GM12878 (cell line): ENCODE results near the gene LEMD2. TPM values are rescaled to one million over a fixed set of nuclear protein-coding genes. Genes with fewer than 3 reads are reported as not detected.

Experiments used
- ATAC-seq: fragments of 200-7000 bp; cut with Tn5 transposase; 3 replicates; pipeline ENCODE4 v1.9.1; 2020; ENCODE audit warnings: mild to moderate bottlenecking, moderate library complexity
- BruUV-seq: library from RNA; stranded (reverse); fragments of 400-500 nt; replicated peaks from 2 replicates; lab custom pipeline; 2021; lab: Mats Ljungman, UMichigan
- CTCF ChIA-PET: fragments of 300-600 bp; sonication (Branson Sonifier 250); formaldehyde crosslinking; extraction: SDS; loops from one replicate; lab custom pipeline; 2021; ENCODE audit warnings: inconsistent platforms; lab: Yijun Ruan, JAX
- POLR2A ChIA-PET: fragments of 350-600 bp; formaldehyde crosslinking; extraction: SDS; loops from one replicate; lab custom pipeline; 2021; ENCODE audit warnings: inconsistent platforms; lab: Charles Lee
- RAD21 ChIA-PET: fragments of 300-600 bp; sonication (Branson Sonifier 250); formaldehyde crosslinking; loops from one replicate; lab custom pipeline; 2023; ENCODE audit warnings: antibody characterized with exemption; ENCODE audit not compliant: unreplicated experiment; lab: Charles Lee
- SMC1A ChIA-PET: fragments of 300-600 bp; sonication (Branson Sonifier 250); formaldehyde crosslinking; loops from one replicate; lab custom pipeline; 2023; ENCODE audit not compliant: unreplicated experiment, uncharacterized antibody; lab: Charles Lee
- DNase-seq: peaks from one replicate; pipeline ENCODE4 v3.0.0-alpha.2; 2011; ENCODE audit warnings: low read depth, low spot score
- FAIRE-seq: peaks from 3 replicates; lab custom pipeline; 2011; peaks lifted over from hg19 to GRCh38; lab: Jason Lieb, UNC
- H2AFZ ChIP-seq: 2 replicates; pipeline ENCODE4 v1.6.0; 2011; ENCODE audit warnings: low read depth, low read length, control low read depth; ENCODE audit not compliant: control insufficient read depth
- H3K27ac ChIP-seq: 2 replicates; pipeline ENCODE4 v1.5.1; 2011; ENCODE audit warnings: control low read depth; ENCODE audit not compliant: control insufficient read depth, insufficient read depth
- H3K27me3 ChIP-seq, 2 experiments: replicated peaks in 1 of 2; 2 replicates each; pipeline versions ENCODE4 v1.6.0 to v1.6.1; 2011; ENCODE audit warnings: low read length in 1 of 2; ENCODE audit not compliant: control insufficient read depth in 2 of 2, insufficient read depth in 2 of 2
- H3K36me3 ChIP-seq, 2 experiments: 2 replicates each; pipeline ENCODE4 v1.5.1; 2011; ENCODE audit warnings: low read length in 1 of 2; ENCODE audit not compliant: control insufficient read depth in 2 of 2, insufficient read depth in 2 of 2
- H3K4me1 ChIP-seq: 2 replicates; pipeline ENCODE4 v1.6.1; 2011; ENCODE audit warnings: mild to moderate bottlenecking, low read length, moderate library complexity, mixed read lengths; ENCODE audit not compliant: control insufficient read depth, insufficient read depth
- H3K4me2 ChIP-seq: 2 replicates; pipeline ENCODE4 v1.6.0; 2011; ENCODE audit warnings: control low read depth; ENCODE audit not compliant: control insufficient read depth, insufficient read depth
- H3K4me3 ChIP-seq: fragments of 200-600 bp; sonication (generic); 2 replicates; pipeline ENCODE4 v1.5.1; 2016
- H3K79me2 ChIP-seq: 2 replicates; pipeline ENCODE4 v1.6.0; 2011; ENCODE audit warnings: low read length; ENCODE audit not compliant: control insufficient read depth, insufficient read depth
- H3K9ac ChIP-seq: 2 replicates; pipeline ENCODE4 v1.8.0; 2011; ENCODE audit warnings: low read length, control low read depth, mixed read lengths; ENCODE audit not compliant: control insufficient read depth, insufficient read depth
- H3K9me3 ChIP-seq: replicated peaks from 3 replicates; pipeline ENCODE4 v1.5.1; 2011; ENCODE audit warnings: mild to moderate bottlenecking, low read length; ENCODE audit not compliant: control insufficient read depth, insufficient read depth
- H4K20me1 ChIP-seq: 2 replicates; pipeline ENCODE4 v1.6.0; 2011; ENCODE audit not compliant: control insufficient read depth, insufficient read depth
- BMI1 ChIP-seq: fragments of 450-650 bp; IDR thresholded peaks from 2 replicates; pipeline ENCODE4 v1.6.1; 2016; ENCODE audit warnings: mild to moderate bottlenecking, moderate library complexity, borderline replicate concordance
- CBFB ChIP-seq: IDR thresholded peaks from 2 replicates; pipeline ENCODE4 v1.6.1; 2016; ENCODE audit warnings: antibody characterized with exemption, low read depth
- GATAD2B ChIP-seq: fragments of 450-650 bp; conservative IDR thresholded peaks from 2 replicates; pipeline ENCODE4 v1.6.1; 2017; ENCODE audit warnings: low read depth, mild to moderate bottlenecking, moderate library complexity
- KDM1A ChIP-seq: fragments of 200-600 bp; sonication (generic); IDR thresholded peaks from 2 replicates; pipeline ENCODE4 v1.6.1; 2016; ENCODE audit warnings: borderline replicate concordance
- NR2C2 ChIP-seq: IDR thresholded peaks from 2 replicates; pipeline ENCODE4 v1.6.1; 2011; ENCODE audit warnings: borderline replicate concordance, low read depth; ENCODE audit not compliant: control insufficient read depth, insufficient read length
- POLR2A ChIP-seq: IDR thresholded peaks from 2 replicates; pipeline ENCODE4 v1.6.1; 2011; ENCODE audit warnings: low read depth, mild to moderate bottlenecking, low read length
- RBBP5 ChIP-seq: fragments of 200-600 bp; sonication (generic); conservative IDR thresholded peaks from 2 replicates; pipeline ENCODE4 v1.6.1; 2016
- RELA ChIP-seq: fragments of 450-650 bp; IDR thresholded peaks from 2 replicates; pipeline ENCODE4 v1.8.0; 2014; ENCODE audit warnings: borderline replicate concordance; ENCODE audit not compliant: partially characterized antibody
- SMC3 ChIP-seq: IDR thresholded peaks from 2 replicates; pipeline ENCODE4 v1.6.1; 2011; ENCODE audit warnings: low read length, improper control_type of control experiment, borderline replicate concordance
- SREBF2 ChIP-seq: IDR thresholded peaks from 2 replicates; pipeline ENCODE4 v1.6.1; 2012; ENCODE audit warnings: mild to moderate bottlenecking, low read length
- SUZ12 ChIP-seq: fragments of 200-600 bp; sonication (generic); IDR thresholded peaks from one replicate; pipeline ENCODE4 v1.6.1; 2018; ENCODE audit warnings: antibody characterized with exemption, mild to moderate bottlenecking; ENCODE audit not compliant: unreplicated experiment
- TCF12 ChIP-seq: IDR thresholded peaks from 2 replicates; pipeline ENCODE4 v1.6.1; 2011; ENCODE audit warnings: low read depth, mild to moderate bottlenecking, low read length
- WRNIP1 ChIP-seq: IDR thresholded peaks from 2 replicates; pipeline ENCODE4 v1.6.1; 2011; ENCODE audit warnings: low read depth, low read length, improper control_type of control experiment, borderline replicate concordance
- YBX1 ChIP-seq: fragments of 450-650 bp; IDR thresholded peaks from 2 replicates; pipeline ENCODE4 v1.6.1; 2016; ENCODE audit warnings: antibody characterized with exemption
- ZNF207 ChIP-seq: fragments of 450-650 bp; IDR thresholded peaks from 2 replicates; pipeline ENCODE4 v1.6.1; 2014; ENCODE audit warnings: antibody characterized with exemption, mild to moderate bottlenecking, borderline replicate concordance
- ZNF217 ChIP-seq: fragments of 450-650 bp; IDR thresholded peaks from 2 replicates; pipeline ENCODE4 v1.6.1; 2017; ENCODE audit warnings: antibody characterized with exemption, mild to moderate bottlenecking
- WGBS: methylation state at CpG from one replicate; pipeline ENCODE4 v1.1.6; 2016; ENCODE audit warnings: low lambda C conversion rate; ENCODE audit not compliant: insufficient replicate concordance, insufficient coverage; ENCODE audit errors: missing lambda C conversion rate; 5-methylcytosine and 5-hydroxymethylcytosine counted together
- in situ Hi-C: fragments of 300-500 bp; cut with MboI; formaldehyde crosslinking; loops from 9 replicates; pipeline ENCODE4 v1.14.3; 2018; ENCODE audit warnings: mixed read lengths
- intact Hi-C: fragments of 100-400 bp; cut with micrococcal nuclease; formaldehyde crosslinking; loops from one replicate; pipeline ENCODE4 v1.14.2; 2022; ENCODE audit not compliant: unreplicated experiment
- polyA plus RNA-seq, 11 experiments: library from polyadenylated mRNA; depleted of rRNA in 4 of 11; unstranded in 6 of 11; stranded (reverse) in 5 of 11; fragments of >200 nt; fragmentation: Nextera tagmentation in 4 of 11; fragmentation: Illumina TruSeq in 1 of 11; extraction: Ambion mirVana in 4 of 11; extraction: Trizol in 1 of 11; gene quantifications; 1 replicate in 1 of 11; 2 replicates in 10 of 11; pipeline versions ENCODE4 v1.2.1 to v1.2.3, GENCODE V29; 2011 to 2016; ENCODE audit warnings: inconsistent platforms in 2 of 11, missing spikeins in 2 of 11, low read depth in 1 of 11
- total RNA-seq, 4 experiments: library from RNA; depleted of rRNA in 3 of 4; stranded (reverse); fragments of >200 nt in 3 of 4; fragmentation: Illumina TruSeq in 1 of 4; extraction: Trizol in 1 of 4; gene quantifications; 2 replicates each; pipeline versions ENCODE4 v1.2.1 to v1.2.3, GENCODE V29; 2013 to 2021
- TF ChIP-seq, protein P1 (sequence below): IDR thresholded peaks from 2 replicates; pipeline ENCODE4 v1.6.1; 2012; ENCODE audit warnings: low read depth, low read length, improper control_type of control experiment
- TF ChIP-seq, protein P2 (sequence below): fragments of 450-650 bp; IDR thresholded peaks from 2 replicates; pipeline ENCODE4 v1.6.1; 2017; ENCODE audit warnings: mild to moderate bottlenecking, moderate library complexity

Gene LEMD2
- total and polyA plus RNA-seq, 10 of the 15 experiments (the other 5 are each of a cell fraction or from before 2014, with no cell fraction given): 0.45 to 47.1 (median 22.8) TPM

DNA sequence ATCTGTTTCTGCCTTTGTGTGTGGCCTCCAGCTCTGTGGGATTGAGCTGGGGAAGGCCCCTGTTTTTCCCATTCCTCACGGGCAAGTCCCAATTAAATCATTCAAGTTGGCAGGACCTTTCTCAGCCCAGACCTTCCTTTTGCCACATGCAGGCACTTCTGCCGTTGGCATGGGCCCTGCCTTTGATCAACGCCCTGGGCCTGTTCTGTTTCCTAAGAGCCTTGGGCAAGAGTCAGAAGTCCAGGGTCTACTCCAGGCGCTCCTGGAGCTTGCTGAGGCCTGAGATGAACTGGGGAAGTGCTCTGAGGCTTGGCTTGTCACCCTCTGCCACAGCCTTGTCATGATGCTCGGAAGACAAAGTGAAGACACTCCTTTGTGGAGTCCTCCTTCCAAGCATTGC lies 49.4 kb downstream of the LEMD2 start:
- ChIA-PET CTCF (no interaction called here), POLR2A (no interaction called here), RAD21 (no interaction called here), SMC1A (interaction anchor here (0.8 kb wide), 1 partner anchor 25 kb away, joined by 3 read pairs; no protein-coding TSS in a partner anchor)
- no TSS peak for BruUV-seq
- Histone ChIP-seq H3K27me3 (no peaks in the 10 kb centered on the region; a peak in 1 of 4 replicates), H3K27ac (no peak overlapping the region), H3K9me3 (no peaks in the 10 kb centered on the region), H3K36me3 (no peaks in the 10 kb centered on the region), H3K4me1 (no peaks in the 10 kb centered on the region), H3K4me2 (no peak overlapping the region), H4K20me1 (no peaks in the 10 kb centered on the region), H3K4me3 (no peak overlapping the region), H3K79me2 (no peaks in the 10 kb centered on the region), H2AFZ (no peak overlapping the region), H3K9ac (no peak overlapping the region)
- intact Hi-C loops: no loop called here
- TF ChIP-seq ZNF217 (no peak), SMC3 (no peak), RBBP5 (no peak), YBX1 (no peak), SREBF2 (no peak), CBFB (no peak), SUZ12 (no peak), BMI1 (no peak), KDM1A (no peak), TCF12 (no peak)
- WGBS: 13% methylated on average over 5 of the region's 5 CpGs
- DNase-seq (no peak), ATAC-seq (no peak), FAIRE-seq (no peak)
- in situ Hi-C loops: no loop called here

DNA sequence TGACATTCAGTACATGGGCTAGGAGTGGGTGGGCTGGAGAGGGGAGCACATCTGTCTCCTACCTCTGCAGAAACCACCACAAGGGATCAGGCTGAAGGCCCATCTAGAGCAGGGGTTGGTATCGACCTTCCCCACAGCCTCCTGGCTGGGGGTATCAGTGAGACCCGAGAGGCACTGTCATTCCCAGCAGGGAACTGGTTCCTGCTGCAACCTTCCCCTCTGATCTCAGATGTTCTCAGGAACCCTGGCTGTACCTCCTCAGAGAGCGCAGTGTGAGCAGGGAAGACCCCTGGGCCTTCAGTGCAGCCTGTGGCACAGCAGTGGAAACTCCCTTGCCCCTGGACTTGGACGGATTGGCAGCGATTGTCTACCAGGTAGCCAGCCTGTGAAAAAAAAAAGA lies 50.1 kb downstream of the LEMD2 start:
- DNase-seq: no peak
- no TSS peak for BruUV-seq
- H3K27me3 ChIP-seq: no peaks in the 10 kb centered on the region; a peak in 1 of 4 replicates
- in situ Hi-C loops (no loop called here), intact Hi-C loops (no loop called here)
- FAIRE-seq: no peak
- 28% methylated on average over 5 of the region's 5 CpGs for WGBS
- no peak overlapping the region for H3K4me3 ChIP-seq
- no peak overlapping the region for H3K27ac ChIP-seq
- ChIA-PET RAD21 (no interaction called here), POLR2A (no interaction called here), SMC1A (interaction anchor here (0.8 kb wide), 1 partner anchor 24 kb away, joined by 3 read pairs; no protein-coding TSS in a partner anchor), CTCF (no interaction called here)
- H3K9ac ChIP-seq: no peak overlapping the region
- H3K4me2 ChIP-seq: no peak overlapping the region
- no peaks in the 10 kb centered on the region for H3K9me3 ChIP-seq
- ATAC-seq: no peak
- no peaks in the 10 kb centered on the region for H3K36me3 ChIP-seq
- no peaks in the 10 kb centered on the region for H3K4me1 ChIP-seq
- H3K79me2 ChIP-seq: no peaks in the 10 kb centered on the region
- H4K20me1 ChIP-seq: no peaks in the 10 kb centered on the region
- H2AFZ ChIP-seq: no peak overlapping the region
- TF ChIP-seq GATAD2B: no peak
- TF ChIP-seq ZNF207: no peak
- TF ChIP-seq RELA: no peak
- no peak for TF ChIP-seq POLR2A
- no peak for TF ChIP-seq NR2C2
- TF ChIP-seq, protein P1, sequence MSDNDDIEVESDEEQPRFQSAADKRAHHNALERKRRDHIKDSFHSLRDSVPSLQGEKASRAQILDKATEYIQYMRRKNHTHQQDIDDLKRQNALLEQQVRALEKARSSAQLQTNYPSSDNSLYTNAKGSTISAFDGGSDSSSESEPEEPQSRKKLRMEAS: no peak
- TF ChIP-seq, protein P2, sequence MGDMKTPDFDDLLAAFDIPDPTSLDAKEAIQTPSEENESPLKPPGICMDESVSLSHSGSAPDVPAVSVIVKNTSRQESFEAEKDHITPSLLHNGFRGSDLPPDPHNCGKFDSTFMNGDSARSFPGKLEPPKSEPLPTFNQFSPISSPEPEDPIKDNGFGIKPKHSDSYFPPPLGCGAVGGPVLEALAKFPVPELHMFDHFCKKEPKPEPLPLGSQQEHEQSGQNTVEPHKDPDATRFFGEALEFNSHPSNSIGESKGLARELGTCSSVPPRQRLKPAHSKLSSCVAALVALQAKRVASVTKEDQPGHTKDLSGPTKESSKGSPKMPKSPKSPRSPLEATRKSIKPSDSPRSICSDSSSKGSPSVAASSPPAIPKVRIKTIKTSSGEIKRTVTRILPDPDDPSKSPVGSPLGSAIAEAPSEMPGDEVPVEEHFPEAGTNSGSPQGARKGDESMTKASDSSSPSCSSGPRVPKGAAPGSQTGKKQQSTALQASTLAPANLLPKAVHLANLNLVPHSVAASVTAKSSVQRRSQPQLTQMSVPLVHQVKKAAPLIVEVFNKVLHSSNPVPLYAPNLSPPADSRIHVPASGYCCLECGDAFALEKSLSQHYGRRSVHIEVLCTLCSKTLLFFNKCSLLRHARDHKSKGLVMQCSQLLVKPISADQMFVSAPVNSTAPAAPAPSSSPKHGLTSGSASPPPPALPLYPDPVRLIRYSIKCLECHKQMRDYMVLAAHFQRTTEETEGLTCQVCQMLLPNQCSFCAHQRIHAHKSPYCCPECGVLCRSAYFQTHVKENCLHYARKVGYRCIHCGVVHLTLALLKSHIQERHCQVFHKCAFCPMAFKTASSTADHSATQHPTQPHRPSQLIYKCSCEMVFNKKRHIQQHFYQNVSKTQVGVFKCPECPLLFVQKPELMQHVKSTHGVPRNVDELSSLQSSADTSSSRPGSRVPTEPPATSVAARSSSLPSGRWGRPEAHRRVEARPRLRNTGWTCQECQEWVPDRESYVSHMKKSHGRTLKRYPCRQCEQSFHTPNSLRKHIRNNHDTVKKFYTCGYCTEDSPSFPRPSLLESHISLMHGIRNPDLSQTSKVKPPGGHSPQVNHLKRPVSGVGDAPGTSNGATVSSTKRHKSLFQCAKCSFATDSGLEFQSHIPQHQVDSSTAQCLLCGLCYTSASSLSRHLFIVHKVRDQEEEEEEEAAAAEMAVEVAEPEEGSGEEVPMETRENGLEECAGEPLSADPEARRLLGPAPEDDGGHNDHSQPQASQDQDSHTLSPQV: no peak
- TF ChIP-seq WRNIP1: no peak
